ENCODE data around the gene BCAP31.
"Not testable (repeated sequence)": the region's sequence is repeated elsewhere in the genome, so short reads cannot be mapped to it uniquely, and the experiment has no call there.

The BCAP31 gene

GRCh38 chrX:153692611-153693156, 31.5 kb downstream of the BCAP31 start:
- no peak for DNase-seq

GRCh38 chrX:153692003-153692402, 32.2 kb downstream of the BCAP31 start:
- no peak for DNase-seq

- not testable (repeated sequence) for DNase-seq
These were observed 33.0 kb downstream of the BCAP31 start for GRCh38 chrX:153691032-153691827.

GRCh38 chrX:153690466-153690865, 33.7 kb downstream of the BCAP31 start:
- no peak for DNase-seq

- no peak for DNase-seq
These were observed 34.3 kb downstream of the BCAP31 start for GRCh38 chrX:153689654-153690465.

GRCh38 chrX:153688911-153689590, 35.1 kb downstream of the BCAP31 start:
- DNase-seq: no peak

- DNase-seq: no peak
These were observed 35.7 kb downstream of the BCAP31 start for GRCh38 chrX:153688506-153688905.

- no peak for DNase-seq
These were observed 36.1 kb downstream of the BCAP31 start for GRCh38 chrX:153688071-153688470.

- DNase-seq: peak; percentile 57
These were observed 36.8 kb downstream of the BCAP31 start, which contains the start of gene SLC6A8 for GRCh38 chrX:153687121-153688039. SLC6A8 (plus strand) TSS chrX:153687926; CDS start chrX:153688575, 649 bp downstream.

GRCh38 chrX:153686711-153687110, 37.5 kb downstream of the BCAP31 start:
- no peak for DNase-seq

- no peak for DNase-seq
These were observed 38.2 kb downstream of the BCAP31 start for GRCh38 chrX:153685751-153686696.

GRCh38 chrX:153685156-153685536, 39.0 kb downstream of the BCAP31 start:
- DNase-seq: no peak

- DNase-seq: no peak
These were observed 39.6 kb downstream of the BCAP31 start for GRCh38 chrX:153684467-153685155.

GRCh38 chrX:153683486-153683885, 40.7 kb downstream of the BCAP31 start:
- not testable (repeated sequence) for DNase-seq

- no peak for DNase-seq
These were observed 43.0 kb downstream of the BCAP31 start for GRCh38 chrX:153681175-153681574.

- DNase-seq: no peak
These were observed 49.9 kb downstream of the BCAP31 start for GRCh38 chrX:153674219-153674851.

- no peak for DNase-seq
These were observed 50.6 kb downstream of the BCAP31 start, which contains the start of gene PNCK for GRCh38 chrX:153673428-153674218. PNCK (minus strand) TSS chrX:153673813; CDS start chrX:153673076, 737 bp downstream.
